Suprapubic skin (tissue), 4 donors: ENCODE results near the gene ATXN2.

Source experiments
- CTCF ChIP-seq, 2 donors: fragments of 200-600 bp in 1 of 2; fragments of 450-650 bp in 1 of 2; sonication (generic) in 1 of 2; IDR thresholded peaks; one replicate each; pipeline ENCODE4 v1.5.1; 2016 to 2019; ENCODE audit warnings: antibody characterized with exemption in 2 of 2, mild to moderate bottlenecking in 1 of 2, moderate library complexity in 1 of 2
- POLR2A ChIP-seq, 2 donors: fragments of 450-650 bp; IDR thresholded peaks; one replicate each; pipeline ENCODE4 v1.6.1; 2017; ENCODE audit warnings: antibody characterized with exemption in 2 of 2, mild to moderate bottlenecking in 2 of 2, moderate library complexity in 2 of 2
- POLR2AphosphoS5 ChIP-seq, 3 donors: sonication (generic); formaldehyde crosslinking; IDR thresholded peaks; one replicate each; pipeline ENCODE4 v1.6.1; 2017; ENCODE audit warnings: antibody characterized with exemption in 3 of 3

DNA sequence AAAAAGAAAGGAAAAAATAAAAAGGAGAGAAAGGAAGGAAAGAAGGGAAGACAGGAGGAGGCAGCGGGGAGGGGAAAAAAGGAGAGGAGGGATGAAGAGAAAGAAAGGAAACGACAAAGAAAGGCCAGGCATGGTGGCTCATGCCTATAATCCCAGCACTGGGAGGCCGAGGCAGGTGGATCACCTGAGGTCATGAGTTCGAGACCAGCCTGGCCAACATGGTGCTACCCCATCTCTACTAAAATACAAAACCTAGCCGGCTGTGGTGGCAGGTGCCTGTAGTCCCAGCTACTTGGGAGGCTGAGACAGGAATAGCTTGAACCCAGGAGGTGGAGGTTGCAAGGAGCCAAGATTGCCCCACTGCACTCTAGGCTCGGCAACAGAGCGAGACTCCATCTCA is 18.4 kb downstream of the ATXN2 start:
- TF ChIP-seq POLR2A (IDR thresholded peaks at IDR 0.05), result no peak
- TF ChIP-seq CTCF (IDR thresholded peaks at IDR 0.05), result no peak
- no peak for TF ChIP-seq POLR2AphosphoS5 (IDR thresholded peaks at IDR 0.05)
